Measurements from ENCODE around the gene RNU6-1. TPM values are rescaled to one million over a fixed set of nuclear protein-coding genes. Genes with fewer than 3 reads are reported as not detected.

The RNU6-1 gene
- total RNA-seq, 1 experiment from 2014 or later = not detected

DNA sequence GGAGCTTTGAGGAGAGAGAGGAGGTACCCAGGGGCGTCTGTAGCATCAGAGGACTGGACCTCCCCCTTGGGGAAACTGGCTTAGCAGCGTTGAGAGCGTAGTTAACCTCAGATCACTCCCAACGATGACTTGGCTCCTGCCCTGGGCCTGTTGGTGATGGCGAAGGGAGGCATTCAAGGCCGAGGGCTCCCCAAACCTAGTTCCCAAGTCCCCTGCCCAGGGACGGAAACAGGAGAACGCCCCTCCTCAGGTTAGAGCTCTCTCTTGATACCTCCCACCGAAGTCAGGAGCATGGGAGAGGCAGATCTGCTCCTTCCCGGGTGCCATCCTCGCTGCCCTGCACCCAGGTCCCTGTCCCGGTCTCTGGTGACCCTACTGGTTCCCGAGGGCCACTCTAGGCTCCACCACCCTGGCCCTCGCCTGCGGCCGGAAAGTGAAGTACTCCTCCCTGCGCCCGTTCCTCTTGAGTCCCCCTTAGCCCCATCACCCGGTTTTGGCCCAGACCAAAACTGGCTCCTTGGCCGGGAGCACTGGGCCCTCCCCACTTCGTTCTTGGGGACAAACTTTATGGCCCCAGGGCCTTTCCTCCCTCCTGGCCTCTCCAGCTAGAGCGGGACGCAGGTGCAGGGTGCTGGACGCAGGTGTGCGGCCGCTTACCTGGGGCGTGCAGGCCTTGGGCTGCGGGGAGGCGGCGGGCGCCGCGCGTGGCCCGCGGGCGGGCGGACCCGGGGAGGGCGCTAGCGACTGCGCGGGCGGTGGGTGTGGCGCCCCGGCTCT, 17.1 kb downstream of the RNU6-1 start:
- H3K27ac Mint-ChIP-seq (ENCODE audit: low read depth, unreplicated experiment) = no peak overlapping the region
- no peaks in the 10 kb centered on the region for H3K36me3 Mint-ChIP-seq (ENCODE audit: insufficient read depth, unreplicated experiment)
- no peak for DNase-seq (ENCODE audit: unreplicated experiment)
- intact Hi-C loops (cut with micrococcal nuclease) = no loop called here
- peaks cover 64% of the 10 kb centered on the region for H3K27me3 Mint-ChIP-seq (ENCODE audit: insufficient read depth, unreplicated experiment)
- peaks cover 12% of the 10 kb centered on the region for H3K4me1 Mint-ChIP-seq (ENCODE audit: insufficient read depth, unreplicated experiment)
- H3K4me3 Mint-ChIP-seq (ENCODE audit: unreplicated experiment) = no peak overlapping the region
- TF ChIP-seq, protein P1, sequence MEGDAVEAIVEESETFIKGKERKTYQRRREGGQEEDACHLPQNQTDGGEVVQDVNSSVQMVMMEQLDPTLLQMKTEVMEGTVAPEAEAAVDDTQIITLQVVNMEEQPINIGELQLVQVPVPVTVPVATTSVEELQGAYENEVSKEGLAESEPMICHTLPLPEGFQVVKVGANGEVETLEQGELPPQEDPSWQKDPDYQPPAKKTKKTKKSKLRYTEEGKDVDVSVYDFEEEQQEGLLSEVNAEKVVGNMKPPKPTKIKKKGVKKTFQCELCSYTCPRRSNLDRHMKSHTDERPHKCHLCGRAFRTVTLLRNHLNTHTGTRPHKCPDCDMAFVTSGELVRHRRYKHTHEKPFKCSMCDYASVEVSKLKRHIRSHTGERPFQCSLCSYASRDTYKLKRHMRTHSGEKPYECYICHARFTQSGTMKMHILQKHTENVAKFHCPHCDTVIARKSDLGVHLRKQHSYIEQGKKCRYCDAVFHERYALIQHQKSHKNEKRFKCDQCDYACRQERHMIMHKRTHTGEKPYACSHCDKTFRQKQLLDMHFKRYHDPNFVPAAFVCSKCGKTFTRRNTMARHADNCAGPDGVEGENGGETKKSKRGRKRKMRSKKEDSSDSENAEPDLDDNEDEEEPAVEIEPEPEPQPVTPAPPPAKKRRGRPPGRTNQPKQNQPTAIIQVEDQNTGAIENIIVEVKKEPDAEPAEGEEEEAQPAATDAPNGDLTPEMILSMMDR (IDR thresholded peaks at IDR 0.05; ENCODE audit: unreplicated experiment) = no peak
- ChIA-PET POLR2A (no interaction called here), CTCF (interaction anchor here (0.7 kb wide), 1 partner anchor 16 kb away, joined by 4 read pairs; no protein-coding TSS in a partner anchor)
- no peaks in the 10 kb centered on the region for H3K9me3 Mint-ChIP-seq (ENCODE audit: unreplicated experiment)
- BruUV-seq (replicated peaks) = no TSS peak

DNA sequence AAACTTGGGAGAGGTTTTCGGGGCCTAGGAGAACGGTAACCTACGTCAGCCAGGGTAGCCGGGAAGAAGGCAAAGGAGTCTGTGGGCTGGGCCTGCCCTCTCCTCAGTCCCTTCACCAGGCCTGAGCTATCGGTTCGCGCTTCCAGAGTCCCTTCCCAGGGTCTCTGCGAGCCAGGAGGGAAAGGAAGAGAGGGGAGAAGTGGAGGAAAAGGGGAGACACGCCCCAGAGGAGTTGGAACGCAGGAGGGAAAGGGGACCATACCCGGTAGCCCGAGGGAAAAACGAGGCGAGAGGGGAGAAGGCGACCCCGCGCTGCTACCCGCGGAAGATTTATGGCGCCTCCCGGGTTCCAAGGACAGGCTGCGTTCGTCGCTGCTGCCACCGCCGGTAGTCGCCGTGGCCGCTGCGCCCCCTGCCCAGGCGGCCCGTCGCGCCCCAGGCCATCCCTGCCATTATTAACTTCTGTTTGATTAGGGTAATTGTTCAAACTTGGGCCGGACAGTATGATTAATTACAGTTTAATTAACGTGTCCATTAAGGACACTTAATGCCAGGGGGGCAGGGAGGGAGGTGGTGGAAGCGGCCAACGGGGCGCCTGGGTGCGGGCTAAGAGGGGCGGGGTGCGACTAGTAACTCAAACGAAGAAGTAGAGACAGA, 17.9 kb downstream of the RNU6-1 start:
- Mint-ChIP-seq H3K27me3 (ENCODE audit: insufficient read depth, unreplicated experiment) (peaks cover 64% of the 10 kb centered on the region), H3K9me3 (ENCODE audit: unreplicated experiment) (no peaks in the 10 kb centered on the region), H3K27ac (ENCODE audit: low read depth, unreplicated experiment) (no peak overlapping the region), H3K4me3 (ENCODE audit: unreplicated experiment) (no peak overlapping the region), H3K36me3 (ENCODE audit: insufficient read depth, unreplicated experiment) (no peaks in the 10 kb centered on the region), H3K4me1 (ENCODE audit: insufficient read depth, unreplicated experiment) (peaks cover 12% of the 10 kb centered on the region)
- TF ChIP-seq, protein P1 (IDR thresholded peaks at IDR 0.05; ENCODE audit: unreplicated experiment) = no peak
- DNase-seq (ENCODE audit: unreplicated experiment) = no peak
- POLR2A ChIA-PET = no interaction called here
- intact Hi-C loops (cut with micrococcal nuclease) = no loop called here
- CTCF ChIA-PET = interaction anchor here (0.7 kb wide), 2 partner anchors 16 to 309 kb away, joined by 3 to 4 read pairs; no protein-coding TSS in a partner anchor
- BruUV-seq (replicated peaks) = no TSS peak

DNA sequence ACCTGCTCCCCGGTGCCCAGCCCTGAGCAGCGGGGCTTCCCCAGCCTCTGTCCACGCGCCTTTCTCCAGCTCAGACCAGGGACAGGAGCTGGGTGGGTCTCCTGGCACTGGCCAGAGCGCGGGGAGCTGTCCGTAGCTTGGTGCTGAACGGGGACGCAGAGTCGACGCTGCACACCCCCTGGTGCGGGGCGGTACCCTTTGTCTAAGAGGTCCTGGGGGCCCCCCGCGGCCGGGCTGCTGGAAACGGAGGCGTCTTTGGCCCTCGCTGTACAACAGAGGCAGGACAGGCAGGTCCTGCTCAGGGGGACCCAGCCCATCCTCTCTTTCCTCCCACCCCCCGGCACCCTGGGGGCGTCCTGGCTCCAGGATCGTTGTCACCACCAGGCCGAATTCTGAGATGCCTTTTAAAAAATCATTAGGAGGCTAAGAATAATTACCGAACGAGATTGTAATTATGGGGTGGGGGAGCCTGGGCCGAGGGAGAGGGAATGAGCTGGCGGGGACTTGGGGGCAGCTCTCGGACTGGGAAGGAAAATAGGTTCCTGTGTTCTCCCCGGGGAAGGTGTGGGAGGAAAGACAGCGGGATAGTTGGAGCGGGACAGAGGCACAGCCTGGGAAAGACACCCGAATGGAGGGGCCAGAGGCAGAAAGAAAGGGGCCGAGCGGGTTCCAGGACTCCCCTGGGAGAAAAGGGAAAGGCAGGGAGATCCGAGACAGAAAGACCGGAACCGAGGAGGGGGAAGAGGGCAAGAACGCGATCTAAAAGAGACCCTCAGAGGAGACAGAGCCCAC, 18.7 kb downstream of the RNU6-1 start:
- Mint-ChIP-seq H3K4me1 (ENCODE audit: insufficient read depth, unreplicated experiment) (peaks cover 12% of the 10 kb centered on the region), H3K9me3 (ENCODE audit: unreplicated experiment) (no peaks in the 10 kb centered on the region), H3K4me3 (ENCODE audit: unreplicated experiment) (no peak overlapping the region), H3K36me3 (ENCODE audit: insufficient read depth, unreplicated experiment) (no peaks in the 10 kb centered on the region), H3K27me3 (ENCODE audit: insufficient read depth, unreplicated experiment) (peaks cover 61% of the 10 kb centered on the region), H3K27ac (ENCODE audit: low read depth, unreplicated experiment) (no peak overlapping the region)
- ChIA-PET POLR2A (no interaction called here), CTCF (interaction anchor here (0.7 kb wide), 1 partner anchor 308 kb away, joined by 3 read pairs; no protein-coding TSS in a partner anchor)
- BruUV-seq (replicated peaks) = no TSS peak
- DNase-seq (ENCODE audit: unreplicated experiment) = peak; percentile 25
- TF ChIP-seq, protein P1 (IDR thresholded peaks at IDR 0.05; ENCODE audit: unreplicated experiment) = no peak
- intact Hi-C loops (cut with micrococcal nuclease) = no loop called here
